ENCODE data around the gene CPED1.
"Not testable (repeated sequence)": the region's sequence is repeated elsewhere in the genome, so short reads cannot be mapped to it uniquely, and the experiment has no call there.

Gene CPED1

DNA sequence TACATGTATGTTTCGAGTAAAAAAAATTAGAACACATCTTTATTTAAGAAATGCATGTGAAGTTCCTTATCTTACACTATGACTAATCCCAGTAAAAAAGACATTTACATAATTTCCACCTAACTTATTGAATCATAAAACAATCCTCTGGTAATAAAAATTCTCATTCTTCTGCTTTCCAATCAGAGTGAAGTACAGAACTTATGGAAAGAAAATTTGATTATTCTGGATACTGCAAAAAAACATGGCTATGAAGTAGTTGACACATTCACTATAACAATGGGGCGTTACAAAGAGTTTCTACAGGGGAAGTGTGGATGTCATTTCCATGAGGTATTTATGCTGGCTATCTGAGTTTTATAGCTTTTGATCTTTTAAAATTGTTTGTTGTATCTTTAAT lies 282.6 kb downstream of the CPED1 start:
- DNase-seq, result no peak

DNA sequence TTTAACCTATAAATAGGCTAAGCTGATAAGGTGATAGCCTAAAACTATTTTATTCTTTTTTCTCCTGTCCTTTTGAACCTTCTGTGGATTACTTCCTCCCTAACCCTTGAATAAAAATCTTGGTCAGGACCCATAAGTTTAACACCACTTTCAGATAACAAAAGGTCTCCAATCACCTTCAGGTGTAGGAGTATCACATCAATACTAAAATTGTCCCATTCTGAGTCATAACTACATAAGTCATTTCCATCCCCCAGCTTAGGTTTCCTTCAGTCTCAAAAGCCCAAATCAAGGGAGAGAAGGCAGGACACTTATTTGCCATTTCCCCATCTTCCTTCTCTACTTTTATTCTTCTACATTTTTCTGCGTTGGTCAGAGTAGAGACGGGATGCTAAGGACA lies 283.4 kb downstream of the CPED1 start:
- DNase-seq, result no peak

DNA sequence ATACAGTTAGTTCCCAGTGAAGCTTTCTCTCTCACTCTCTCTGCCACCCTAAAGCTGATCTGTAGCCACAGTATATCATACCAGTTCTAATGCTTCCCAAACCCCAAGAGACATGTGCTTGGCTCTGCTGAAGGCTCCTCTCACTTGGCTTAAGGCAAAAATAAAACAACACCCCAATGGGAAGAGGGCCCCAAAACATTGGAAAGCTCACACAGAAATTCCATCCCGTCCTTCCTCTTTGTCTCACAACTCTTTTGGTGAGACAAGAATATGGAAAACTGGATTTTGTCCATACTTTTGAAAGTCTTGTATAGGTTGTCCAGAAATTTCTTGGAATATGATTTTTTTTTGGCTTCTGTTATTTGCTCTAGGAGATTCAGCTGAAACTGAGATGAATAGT lies 284.2 kb downstream of the CPED1 start:
- DNase-seq, result no peak

- DNase-seq, result no peak
Observed at GRCh38 chr7:121273467-121274167, 285.1 kb downstream of the CPED1 start.

DNA sequence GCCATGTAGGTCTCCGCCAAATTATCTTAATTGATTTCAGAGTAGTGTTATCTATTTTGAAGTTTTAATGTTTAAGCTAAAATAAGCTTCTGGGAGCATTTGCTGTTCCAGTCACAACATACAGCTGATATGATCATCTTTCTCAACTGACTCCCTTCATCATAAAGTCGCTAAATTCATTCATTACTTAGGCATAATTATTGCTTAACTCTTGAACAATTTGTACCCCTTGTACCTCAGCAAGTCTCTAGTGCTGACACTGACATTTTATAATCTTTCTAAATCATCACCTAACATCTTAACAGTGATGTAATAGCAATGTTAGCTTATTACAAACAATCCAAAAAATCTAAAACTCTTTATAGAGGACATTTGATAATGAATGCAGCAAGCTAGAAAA lies 286.0 kb downstream of the CPED1 start:
- DNase-seq, result no peak

DNA sequence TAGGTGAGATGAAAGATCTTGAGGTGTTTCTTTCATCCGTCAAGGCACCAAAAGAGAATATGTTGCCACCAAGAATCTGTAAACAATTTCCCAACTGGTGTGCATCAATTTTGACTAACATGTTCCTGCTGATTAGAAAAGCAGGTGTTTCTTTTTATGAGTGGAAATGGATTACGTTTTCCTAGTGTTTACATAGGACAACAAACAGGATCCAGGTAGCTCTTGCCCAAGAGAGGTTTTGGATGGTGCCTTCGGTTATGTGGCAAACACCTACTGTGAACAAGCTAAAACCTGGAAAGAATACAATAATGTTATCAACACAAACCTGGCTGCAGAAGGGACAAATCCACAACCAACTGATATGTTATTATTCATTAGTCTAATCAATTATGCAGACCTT lies 286.7 kb downstream of the CPED1 start:
- DNase-seq, result no peak

DNA sequence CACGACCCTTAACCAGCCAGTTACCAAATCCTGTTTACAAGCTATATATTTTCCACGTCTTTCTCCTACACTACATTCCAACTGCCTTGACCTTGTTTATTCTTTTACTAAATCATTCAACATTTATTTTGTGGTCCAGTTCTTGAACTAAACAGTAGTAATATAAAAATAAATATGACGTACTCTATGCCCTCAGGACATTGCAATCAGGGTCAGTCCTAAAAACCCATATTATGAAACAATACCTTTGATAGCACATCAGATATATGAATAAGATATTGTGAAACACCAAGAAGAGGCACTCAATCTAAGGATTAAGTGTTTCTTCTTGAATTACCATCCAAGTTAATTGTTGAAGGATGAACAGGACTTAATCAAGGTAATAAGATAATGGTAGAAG lies 287.8 kb downstream of the CPED1 start:
- no peak for DNase-seq

GRCh38 chr7:121278120-121279021 lies 289.9 kb downstream of the CPED1 start:
- no peak for DNase-seq

GRCh38 chr7:121279060-121279620 lies 290.6 kb downstream of the CPED1 start:
- DNase-seq, result no peak

DNA sequence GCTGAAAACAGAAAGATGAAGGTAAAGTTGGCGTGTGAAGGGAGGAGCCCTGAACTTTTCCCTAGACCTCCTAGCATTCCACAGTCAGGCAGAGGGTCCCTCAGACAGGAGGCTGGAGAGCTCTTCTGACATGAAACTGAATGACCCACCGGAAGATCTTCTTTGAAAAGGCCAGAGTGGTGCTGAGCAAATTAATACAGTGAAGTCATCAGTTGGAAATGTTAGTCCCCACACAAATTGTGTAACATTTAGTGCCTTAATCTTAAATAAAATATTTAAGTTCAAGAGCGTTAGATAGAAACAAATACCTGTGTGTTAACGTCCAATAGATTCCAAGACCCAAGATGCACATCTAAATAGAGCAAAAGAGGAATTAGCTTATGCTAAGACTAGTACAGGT lies 291.3 kb downstream of the CPED1 start:
- DNase-seq, result no peak

GRCh38 chr7:121280656-121281055 lies 292.1 kb downstream of the CPED1 start:
- no peak for DNase-seq

DNA sequence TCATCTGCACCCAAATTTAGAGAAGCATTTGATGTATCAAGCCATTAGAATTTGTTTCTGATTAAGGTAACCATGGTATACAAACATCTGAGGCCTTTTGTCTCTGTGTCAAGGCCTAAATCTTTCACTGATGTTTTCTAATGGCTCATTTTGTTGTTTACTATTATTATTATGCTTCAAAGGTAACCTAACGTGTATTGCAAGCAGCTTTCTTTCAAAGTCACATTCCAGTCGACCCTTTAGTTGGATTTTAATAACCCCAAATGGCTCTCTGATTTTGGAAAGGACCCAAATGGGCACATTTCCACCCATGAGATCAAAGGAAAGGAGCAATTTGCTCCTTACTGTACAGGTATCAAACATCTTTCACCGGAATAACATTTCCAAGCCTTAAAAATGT lies 293.6 kb downstream of the CPED1 start:
- DNase-seq, result no peak

DNA sequence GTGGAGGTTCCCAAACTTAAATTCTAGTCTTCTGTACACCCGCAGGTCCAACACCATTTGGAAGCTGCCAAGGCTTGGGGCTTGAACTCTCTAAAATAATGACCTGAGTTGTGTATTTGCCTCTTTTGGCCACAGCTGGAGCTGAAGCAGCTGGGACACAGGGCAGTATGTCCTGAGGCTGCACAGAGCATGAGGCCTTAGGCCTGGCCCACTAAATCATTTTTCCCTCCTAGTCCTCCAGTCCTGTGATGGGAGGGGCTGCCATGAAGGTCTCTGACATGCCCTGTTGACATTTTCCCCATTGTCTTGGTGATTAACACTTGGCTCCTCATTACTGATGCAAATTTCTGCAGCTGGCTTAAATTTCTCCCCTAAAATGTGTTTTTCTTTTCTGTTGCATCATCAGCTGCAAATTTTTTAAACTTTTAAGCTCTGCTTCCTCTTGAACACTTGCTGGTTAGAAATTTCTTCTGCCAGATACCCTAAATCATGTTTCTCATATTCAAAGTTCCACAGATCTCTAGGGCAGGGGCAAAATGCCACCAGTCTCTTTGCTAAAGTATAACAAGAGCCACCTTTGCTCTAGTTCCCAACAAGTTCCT lies 296.7 kb downstream of the CPED1 start:
- DNase-seq, result no peak

- no peak for DNase-seq
Observed at GRCh38 chr7:121286186-121286585, 297.7 kb downstream of the CPED1 start.

DNA sequence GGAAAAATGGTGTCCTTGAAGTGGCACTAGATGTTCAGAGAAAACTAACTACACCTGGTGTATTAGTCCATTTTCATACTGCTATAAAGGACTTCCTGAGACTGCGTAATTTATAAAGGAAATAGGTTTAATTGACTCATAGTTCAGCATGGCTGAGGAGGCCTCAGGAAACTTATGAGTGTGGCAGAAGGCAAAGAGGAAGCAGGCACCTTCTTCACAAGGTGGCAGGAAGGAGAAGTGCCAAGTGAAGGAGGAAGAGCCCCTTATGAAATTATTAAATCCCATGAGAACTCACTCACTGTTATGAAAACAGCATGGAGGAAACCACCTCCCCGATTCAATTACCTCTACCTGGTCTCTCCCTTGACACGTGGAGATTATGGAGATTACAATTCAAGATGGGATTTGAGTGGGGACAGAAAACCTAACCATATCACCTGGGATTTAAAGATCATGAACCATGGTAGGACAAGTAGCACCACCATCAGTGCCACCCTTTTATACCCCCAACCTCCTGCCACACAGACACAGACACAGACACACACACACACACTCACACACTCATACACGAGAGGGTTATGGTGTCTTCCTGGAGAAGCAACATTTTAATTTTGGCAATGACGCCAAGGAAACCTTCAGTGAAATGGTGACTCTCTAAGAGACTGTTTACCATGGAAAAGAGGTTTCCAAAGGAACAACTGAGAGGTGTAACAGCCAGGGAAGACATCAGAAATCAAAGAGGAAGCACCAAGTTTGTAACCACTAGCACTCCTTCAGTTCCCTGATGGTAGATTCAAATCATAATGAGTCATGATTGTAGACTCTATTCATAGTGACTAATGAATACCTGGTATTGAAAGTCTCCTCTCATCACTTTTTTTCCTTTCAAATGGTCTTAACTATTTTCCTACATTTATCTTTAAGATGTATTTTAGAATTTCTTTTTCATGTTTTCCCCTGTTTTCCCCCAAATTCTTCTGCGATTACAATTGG lies 298.5 kb downstream of the CPED1 start:
- DNase-seq, result no peak

DNA sequence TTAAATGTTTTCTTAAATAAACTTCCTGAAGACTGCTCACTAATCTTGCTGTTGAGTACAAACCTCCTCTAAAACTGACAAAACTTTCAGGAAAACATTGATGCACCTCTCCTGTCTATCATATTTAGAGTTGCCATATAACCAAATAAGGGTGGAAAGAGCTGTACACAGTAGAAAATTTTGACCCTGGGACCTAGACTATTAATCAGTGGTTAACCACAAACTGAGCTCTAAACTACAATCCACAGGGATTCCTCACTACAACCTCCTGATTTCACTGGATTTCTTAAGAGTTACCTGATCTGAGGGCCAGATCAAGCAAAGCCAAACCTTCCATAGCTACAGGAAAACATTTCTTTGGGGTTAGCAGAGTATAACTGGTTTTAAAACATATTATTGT lies 300.4 kb downstream of the CPED1 start:
- DNase-seq, result no peak

GRCh38 chr7:121289930-121290329 lies 301.4 kb downstream of the CPED1 start:
- DNase-seq, result not testable (repeated sequence)

- no peak for DNase-seq
Observed at GRCh38 chr7:121294448-121294992, 306.0 kb downstream of the CPED1 start.

DNA sequence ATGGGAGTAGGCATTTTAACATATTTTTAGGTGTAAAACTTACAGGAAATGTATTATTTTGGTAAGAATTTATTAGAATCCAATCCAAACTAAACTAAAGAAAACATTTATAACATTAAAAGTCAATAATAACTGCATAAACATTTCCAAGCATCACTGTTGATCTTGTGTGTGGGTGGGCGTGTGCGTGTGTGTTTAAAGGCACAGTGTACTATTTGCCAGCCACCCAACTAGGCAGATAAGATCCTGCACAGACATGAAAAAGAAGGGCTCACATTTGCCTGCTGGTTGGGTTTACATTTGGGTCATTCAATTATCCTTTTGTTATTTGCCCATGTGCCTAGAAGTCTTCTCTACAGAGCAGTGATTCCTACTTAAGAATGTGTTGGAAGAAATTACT lies 309.3 kb downstream of the CPED1 start:
- DNase-seq, result no peak

GRCh38 chr7:121298831-121299239 lies 310.3 kb downstream of the CPED1 start:
- no peak for DNase-seq

DNA sequence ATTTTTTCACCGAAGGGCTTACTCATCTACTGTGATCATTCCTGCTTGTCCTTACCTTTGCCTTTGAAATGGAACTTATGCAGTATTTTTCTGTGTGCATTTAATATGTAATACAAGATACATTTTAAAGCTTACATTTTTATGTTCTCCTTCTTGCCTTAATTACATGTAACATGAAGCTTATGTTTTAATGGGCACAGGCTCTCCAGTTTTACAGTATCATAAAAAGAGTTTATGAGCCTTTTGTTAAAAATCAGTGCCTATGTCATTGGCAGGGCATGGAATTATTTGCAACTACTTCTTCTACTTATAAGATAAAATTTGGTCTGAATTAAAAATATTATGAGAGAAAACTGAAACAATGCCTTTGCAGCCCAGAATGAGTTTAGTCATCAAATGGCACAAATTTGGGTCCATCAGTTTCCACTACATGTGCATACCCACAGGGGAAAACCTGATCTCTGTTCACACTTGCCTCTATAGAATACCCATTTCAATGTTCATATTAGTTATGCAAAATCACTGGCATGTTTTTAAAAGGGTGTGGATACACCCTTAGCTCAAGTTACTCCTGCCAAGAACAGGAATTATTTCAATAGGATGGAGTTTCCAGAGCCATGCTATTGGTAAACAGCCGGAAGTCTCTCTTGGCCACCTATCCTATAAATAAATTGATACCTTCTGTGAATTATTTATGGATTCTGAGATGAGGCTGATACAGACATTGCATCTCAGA lies 312.3 kb downstream of the CPED1 start:
- no peak for DNase-seq

Measured in CD4-positive, alpha-beta T cell treated with Interleukin-17A for 1 hour (primary cell).